MCF 10A (cell line): Measurements from ENCODE around the gene LRP1B. TPM values are rescaled to one million over a fixed set of nuclear protein-coding genes. Genes with fewer than 3 reads are reported as not detected.

ENCODE experiments used
- BruUV-seq: library from RNA; stranded (reverse); fragments of 400-500 nt; replicated peaks from 2 replicates; lab custom pipeline; 2021; lab: Mats Ljungman, UMichigan
- CTCF ChIA-PET: fragments of 300-600 bp; sonication (Branson Sonifier 250); formaldehyde crosslinking; extraction: SDS; loops from one replicate; lab custom pipeline; 2021; ENCODE audit warnings: antibody characterized with exemption, inconsistent platforms; lab: Yijun Ruan, JAX
- POLR2A ChIA-PET: fragments of 300-600, 350-650 bp; sonication (Branson Sonifier 250); formaldehyde crosslinking; extraction: SDS; loops from one replicate; lab custom pipeline; 2020; ENCODE audit warnings: antibody characterized with exemption, inconsistent platforms; lab: Yijun Ruan, JAX
- DNase-seq: peaks from one replicate; pipeline ENCODE4 v3.0.0-alpha.2; 2018; ENCODE audit not compliant: unreplicated experiment
- H3K27ac Mint-ChIP-seq: one replicate; pipeline ENCODE4 v1.8.0; 2022; ENCODE audit warnings: mild to moderate bottlenecking, low read depth, mixed read lengths; ENCODE audit not compliant: unreplicated experiment
- H3K27me3 Mint-ChIP-seq: one replicate; pipeline ENCODE4 v1.8.0; 2022; ENCODE audit warnings: mixed read lengths; ENCODE audit not compliant: insufficient read depth, unreplicated experiment
- H3K36me3 Mint-ChIP-seq: one replicate; pipeline ENCODE4 v1.8.0; 2022; ENCODE audit warnings: mild to moderate bottlenecking, moderate library complexity, mixed read lengths; ENCODE audit not compliant: insufficient read depth, unreplicated experiment
- H3K4me1 Mint-ChIP-seq: one replicate; pipeline ENCODE4 v1.8.0; 2022; ENCODE audit warnings: mixed read lengths; ENCODE audit not compliant: insufficient read depth, unreplicated experiment
- H3K4me3 Mint-ChIP-seq: one replicate; pipeline ENCODE4 v1.8.0; 2022; ENCODE audit warnings: mild to moderate bottlenecking, moderate library complexity, mixed read lengths; ENCODE audit not compliant: unreplicated experiment
- H3K9me3 Mint-ChIP-seq: one replicate; pipeline ENCODE4 v1.8.0; 2022; ENCODE audit warnings: mixed read lengths; ENCODE audit not compliant: unreplicated experiment
- intact Hi-C: fragments of 100-400 bp; cut with micrococcal nuclease; formaldehyde crosslinking; loops from 2 replicates; pipeline ENCODE4 v1.14.1; 2022
- total RNA-seq: library from RNA; stranded (reverse); gene quantifications from 2 replicates; pipeline ENCODE4 v1.2.3, GENCODE V29; 2022
- TF ChIP-seq, protein P1 (sequence below): fragments of 200-600 bp; IDR thresholded peaks from one replicate; pipeline ENCODE4 v1.8.0; 2022; ENCODE audit warnings: antibody characterized with exemption, mild to moderate bottlenecking; ENCODE audit not compliant: unreplicated experiment

LRP1B gene
- total RNA-seq, 1 experiment from 2014 or later = not detected

GRCh38 chr2:141699573-141699972, 431.2 kb downstream of the LRP1B start:
- ChIA-PET CTCF (no interaction called here), POLR2A (no interaction called here)
- Mint-ChIP-seq H3K36me3 (no peaks in the 10 kb centered on the region), H3K9me3 (no peaks in the 10 kb centered on the region), H3K27me3 (peaks cover 68% of the 10 kb centered on the region), H3K4me1 (no peaks in the 10 kb centered on the region), H3K4me3 (no peak overlapping the region), H3K27ac (no peak overlapping the region)
- no TSS peak for BruUV-seq
- DNase-seq = no peak
- intact Hi-C loops = no loop called here
- TF ChIP-seq, protein P1, sequence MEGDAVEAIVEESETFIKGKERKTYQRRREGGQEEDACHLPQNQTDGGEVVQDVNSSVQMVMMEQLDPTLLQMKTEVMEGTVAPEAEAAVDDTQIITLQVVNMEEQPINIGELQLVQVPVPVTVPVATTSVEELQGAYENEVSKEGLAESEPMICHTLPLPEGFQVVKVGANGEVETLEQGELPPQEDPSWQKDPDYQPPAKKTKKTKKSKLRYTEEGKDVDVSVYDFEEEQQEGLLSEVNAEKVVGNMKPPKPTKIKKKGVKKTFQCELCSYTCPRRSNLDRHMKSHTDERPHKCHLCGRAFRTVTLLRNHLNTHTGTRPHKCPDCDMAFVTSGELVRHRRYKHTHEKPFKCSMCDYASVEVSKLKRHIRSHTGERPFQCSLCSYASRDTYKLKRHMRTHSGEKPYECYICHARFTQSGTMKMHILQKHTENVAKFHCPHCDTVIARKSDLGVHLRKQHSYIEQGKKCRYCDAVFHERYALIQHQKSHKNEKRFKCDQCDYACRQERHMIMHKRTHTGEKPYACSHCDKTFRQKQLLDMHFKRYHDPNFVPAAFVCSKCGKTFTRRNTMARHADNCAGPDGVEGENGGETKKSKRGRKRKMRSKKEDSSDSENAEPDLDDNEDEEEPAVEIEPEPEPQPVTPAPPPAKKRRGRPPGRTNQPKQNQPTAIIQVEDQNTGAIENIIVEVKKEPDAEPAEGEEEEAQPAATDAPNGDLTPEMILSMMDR = no peak

GRCh38 chr2:141698500-141698899, 432.3 kb downstream of the LRP1B start:
- Mint-ChIP-seq H3K9me3 (no peaks in the 10 kb centered on the region), H3K4me1 (no peaks in the 10 kb centered on the region), H3K4me3 (no peak overlapping the region), H3K27ac (no peak overlapping the region), H3K27me3 (peaks cover 68% of the 10 kb centered on the region), H3K36me3 (no peaks in the 10 kb centered on the region)
- DNase-seq = no peak
- no TSS peak for BruUV-seq
- ChIA-PET CTCF (interaction anchor here (0.6 kb wide), 1 partner anchor 101 kb away, joined by 3 read pairs; no protein-coding TSS in a partner anchor), POLR2A (no interaction called here)
- TF ChIP-seq, protein P1 = no peak
- intact Hi-C loops = no loop called here

- BruUV-seq = no TSS peak
- CTCF ChIA-PET = no interaction called here
- no peak overlapping the region for H3K4me3 Mint-ChIP-seq
- peaks cover 66% of the 10 kb centered on the region for H3K27me3 Mint-ChIP-seq
- DNase-seq = no peak
- H3K36me3 Mint-ChIP-seq = no peaks in the 10 kb centered on the region
- intact Hi-C loops = no loop called here
- POLR2A ChIA-PET = no interaction called here
- no peaks in the 10 kb centered on the region for H3K9me3 Mint-ChIP-seq
- no peaks in the 10 kb centered on the region for H3K4me1 Mint-ChIP-seq
- no peak overlapping the region for H3K27ac Mint-ChIP-seq
- TF ChIP-seq, protein P1 = no peak
Observed at GRCh38 chr2:141697035-141697434, 433.8 kb downstream of the LRP1B start.

GRCh38 chr2:141694180-141694579, 436.6 kb downstream of the LRP1B start:
- H3K9me3 Mint-ChIP-seq = no peaks in the 10 kb centered on the region
- TF ChIP-seq, protein P1 = no peak
- intact Hi-C loops = no loop called here
- H3K4me1 Mint-ChIP-seq = no peaks in the 10 kb centered on the region
- no peak for DNase-seq
- H3K36me3 Mint-ChIP-seq = no peaks in the 10 kb centered on the region
- H3K27me3 Mint-ChIP-seq = peaks cover 49% of the 10 kb centered on the region
- no peak overlapping the region for H3K27ac Mint-ChIP-seq
- H3K4me3 Mint-ChIP-seq = no peak overlapping the region
- no TSS peak for BruUV-seq
- ChIA-PET POLR2A (interaction anchor here (0.6 kb wide), 1 partner anchor 250 kb away, joined by 4 read pairs; no protein-coding TSS in a partner anchor), CTCF (interaction anchor here (0.6 kb wide), 3 partner anchors 29 to 1378 kb away, joined by 3 to 4 read pairs (median 3); no protein-coding TSS in a partner anchor)
